MM.1S (cell line): Measurements from ENCODE around the gene DPP6.

Experiments used
- DNase-seq: peaks from one replicate; pipeline ENCODE4 v3.0.0-alpha.2; 2015
- H2AFZ ChIP-seq: fragments of 300-600 bp; sonication (generic); 2 replicates; pipeline ENCODE4 v1.6.0; 2016; ENCODE audit warnings: antibody characterized with exemption, low read length
- H3F3A ChIP-seq: fragments of 300-600 bp; sonication (generic); 2 replicates; pipeline ENCODE4 v1.6.1; 2016; ENCODE audit warnings: mild to moderate bottlenecking, antibody characterized with exemption, low read length, moderate library complexity, mixed read lengths; ENCODE audit not compliant: insufficient read depth
- H3K27ac ChIP-seq: fragments of 300-600 bp; sonication (generic); 2 replicates; pipeline ENCODE4 v1.5.1; 2016; ENCODE audit warnings: mild to moderate bottlenecking, low read length
- H3K27me3 ChIP-seq: fragments of 300-600 bp; sonication (generic); replicated peaks from 2 replicates; pipeline ENCODE4 v1.6.0; 2016; ENCODE audit warnings: low read length; ENCODE audit not compliant: insufficient read depth
- H3K36me3 ChIP-seq: fragments of 300-600 bp; sonication (generic); replicated peaks from 2 replicates; pipeline ENCODE4 v1.6.1; 2016; ENCODE audit warnings: mild to moderate bottlenecking, low read length, mixed read lengths; ENCODE audit not compliant: insufficient read depth
- H3K4me1 ChIP-seq: fragments of 300-600 bp; sonication (generic); 2 replicates; pipeline ENCODE4 v1.6.1; 2016; ENCODE audit warnings: low read length, mixed read lengths
- H3K4me2 ChIP-seq: fragments of 300-600 bp; sonication (generic); 2 replicates; pipeline ENCODE4 v1.6.0; 2016; ENCODE audit warnings: low read depth, low read length
- H3K4me3 ChIP-seq: fragments of 300-600 bp; sonication (generic); 2 replicates; pipeline ENCODE4 v1.5.1; 2016; ENCODE audit warnings: low read length, mixed read lengths
- H3K79me2 ChIP-seq: fragments of 300-600 bp; sonication (generic); 2 replicates; pipeline ENCODE4 v1.6.1; 2016; ENCODE audit warnings: mixed run types, low read length, mixed read lengths
- H3K9ac ChIP-seq: fragments of 300-600 bp; sonication (generic); 2 replicates; pipeline ENCODE4 v1.6.1; 2016; ENCODE audit warnings: low read length, mixed read lengths
- H3K9me2 ChIP-seq: fragments of 300-600 bp; sonication (generic); replicated peaks from 2 replicates; pipeline ENCODE4 v1.6.1; 2016; ENCODE audit warnings: mild to moderate bottlenecking, low read length, mixed read lengths; ENCODE audit not compliant: insufficient read depth
- H3K9me3 ChIP-seq: fragments of 300-600 bp; sonication (generic); replicated peaks from 2 replicates; pipeline ENCODE4 v1.6.1; 2016; ENCODE audit warnings: mild to moderate bottlenecking, low read length, mixed read lengths; ENCODE audit not compliant: insufficient read depth
- H4K20me1 ChIP-seq: fragments of 300-600 bp; sonication (generic); 2 replicates; pipeline ENCODE4 v1.6.1; 2016; ENCODE audit warnings: mild to moderate bottlenecking, low read length, moderate library complexity, mixed read lengths; ENCODE audit not compliant: insufficient read depth
- EZH2 ChIP-seq: fragments of 300-600 bp; sonication (generic); optimal IDR thresholded peaks from 2 replicates; pipeline ENCODE3; 2017; ENCODE audit warnings: low read depth, mild to moderate bottlenecking, antibody characterized with exemption, low read length, mixed read lengths
- EZH2phosphoT487 ChIP-seq: fragments of 300-600 bp; sonication (generic); IDR thresholded peaks from 2 replicates; pipeline ENCODE4 v1.6.1; 2018; ENCODE audit warnings: antibody characterized with exemption, low read length
- TF ChIP-seq, protein P1 (sequence below): fragments of 300-600 bp; sonication (generic); IDR thresholded peaks from 2 replicates; pipeline ENCODE4 v1.5.1; 2016; ENCODE audit warnings: antibody characterized with exemption, low read length, mixed read lengths

Gene DPP6

DNA sequence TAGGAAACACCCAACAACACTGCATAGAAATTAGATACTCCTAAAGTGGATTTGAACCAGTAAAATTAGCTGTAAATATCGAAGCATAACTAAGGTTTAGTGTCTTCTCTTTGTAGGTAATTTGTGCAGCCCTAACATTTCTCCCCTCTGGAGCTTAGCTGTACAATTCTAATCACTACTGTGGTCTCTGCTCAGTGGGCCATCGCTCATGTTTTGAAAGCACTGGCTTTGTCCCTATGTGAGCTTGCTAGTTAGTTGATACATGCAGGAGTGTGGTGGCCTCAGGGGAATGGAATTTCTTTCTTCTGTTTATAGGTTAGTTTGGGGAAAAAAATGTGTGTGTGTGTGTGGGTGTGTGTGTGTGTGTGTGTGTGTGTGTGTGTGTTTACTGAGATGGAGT is 373.1 kb downstream of the DPP6 start:
- no peaks in the 10 kb centered on the region for H3K4me1 ChIP-seq
- no peak overlapping the region for H3K9ac ChIP-seq
- no peak for DNase-seq
- no peaks in the 10 kb centered on the region for H4K20me1 ChIP-seq
- no peak overlapping the region for H3K4me3 ChIP-seq
- H3K9me3 ChIP-seq, result no peaks in the 10 kb centered on the region; the same call in 1 of the 2 replicates
- no peaks in the 10 kb centered on the region for H3K27me3 ChIP-seq
- H3K9me2 ChIP-seq, result no peaks in the 10 kb centered on the region
- no peak overlapping the region for H3K27ac ChIP-seq
- no peaks in the 10 kb centered on the region for H3K79me2 ChIP-seq
- no peaks in the 10 kb centered on the region for H3F3A ChIP-seq
- H2AFZ ChIP-seq, result no peak overlapping the region
- H3K36me3 ChIP-seq, result no peaks in the 10 kb centered on the region
- TF ChIP-seq EZH2phosphoT487 (no peak), EZH2 (no peak)
- TF ChIP-seq, protein P1, sequence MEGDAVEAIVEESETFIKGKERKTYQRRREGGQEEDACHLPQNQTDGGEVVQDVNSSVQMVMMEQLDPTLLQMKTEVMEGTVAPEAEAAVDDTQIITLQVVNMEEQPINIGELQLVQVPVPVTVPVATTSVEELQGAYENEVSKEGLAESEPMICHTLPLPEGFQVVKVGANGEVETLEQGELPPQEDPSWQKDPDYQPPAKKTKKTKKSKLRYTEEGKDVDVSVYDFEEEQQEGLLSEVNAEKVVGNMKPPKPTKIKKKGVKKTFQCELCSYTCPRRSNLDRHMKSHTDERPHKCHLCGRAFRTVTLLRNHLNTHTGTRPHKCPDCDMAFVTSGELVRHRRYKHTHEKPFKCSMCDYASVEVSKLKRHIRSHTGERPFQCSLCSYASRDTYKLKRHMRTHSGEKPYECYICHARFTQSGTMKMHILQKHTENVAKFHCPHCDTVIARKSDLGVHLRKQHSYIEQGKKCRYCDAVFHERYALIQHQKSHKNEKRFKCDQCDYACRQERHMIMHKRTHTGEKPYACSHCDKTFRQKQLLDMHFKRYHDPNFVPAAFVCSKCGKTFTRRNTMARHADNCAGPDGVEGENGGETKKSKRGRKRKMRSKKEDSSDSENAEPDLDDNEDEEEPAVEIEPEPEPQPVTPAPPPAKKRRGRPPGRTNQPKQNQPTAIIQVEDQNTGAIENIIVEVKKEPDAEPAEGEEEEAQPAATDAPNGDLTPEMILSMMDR, result no peak
- no peak overlapping the region for H3K4me2 ChIP-seq

DNA sequence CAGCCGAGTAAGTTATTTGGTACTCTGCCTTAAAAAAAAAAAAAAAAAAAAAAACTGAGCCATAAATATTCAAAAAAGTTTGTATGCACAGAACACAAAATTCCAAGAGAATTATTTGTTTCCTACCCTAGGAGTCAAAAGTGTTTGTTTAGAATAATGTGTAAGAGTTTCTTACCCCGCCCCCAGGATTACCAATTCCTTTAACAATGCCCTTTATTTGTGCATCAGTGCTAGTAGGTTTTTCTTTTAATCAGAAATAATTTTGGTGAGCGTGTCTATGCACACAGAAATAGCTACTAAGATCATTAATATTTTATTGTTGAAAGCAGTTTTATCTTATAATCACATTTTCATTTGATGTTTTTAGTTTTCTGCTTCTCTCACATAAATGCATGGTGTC is 374.6 kb downstream of the DPP6 start:
- H3K36me3 ChIP-seq, result no peaks in the 10 kb centered on the region
- no peak overlapping the region for H3K4me2 ChIP-seq
- TF ChIP-seq EZH2, result no peak
- TF ChIP-seq, protein P1, result no peak
- TF ChIP-seq EZH2phosphoT487, result no peak
- H3F3A ChIP-seq, result no peaks in the 10 kb centered on the region
- H3K4me3 ChIP-seq, result no peak overlapping the region
- H3K9me2 ChIP-seq, result no peaks in the 10 kb centered on the region
- H3K27me3 ChIP-seq, result no peaks in the 10 kb centered on the region
- H3K9me3 ChIP-seq, result no peaks in the 10 kb centered on the region; the same call in 1 of the 2 replicates
- H3K79me2 ChIP-seq, result no peaks in the 10 kb centered on the region
- H4K20me1 ChIP-seq, result no peaks in the 10 kb centered on the region
- H3K4me1 ChIP-seq, result no peaks in the 10 kb centered on the region
- H3K9ac ChIP-seq, result no peak overlapping the region
- no peak overlapping the region for H3K27ac ChIP-seq
- DNase-seq, result no peak
- H2AFZ ChIP-seq, result no peak overlapping the region

DNA sequence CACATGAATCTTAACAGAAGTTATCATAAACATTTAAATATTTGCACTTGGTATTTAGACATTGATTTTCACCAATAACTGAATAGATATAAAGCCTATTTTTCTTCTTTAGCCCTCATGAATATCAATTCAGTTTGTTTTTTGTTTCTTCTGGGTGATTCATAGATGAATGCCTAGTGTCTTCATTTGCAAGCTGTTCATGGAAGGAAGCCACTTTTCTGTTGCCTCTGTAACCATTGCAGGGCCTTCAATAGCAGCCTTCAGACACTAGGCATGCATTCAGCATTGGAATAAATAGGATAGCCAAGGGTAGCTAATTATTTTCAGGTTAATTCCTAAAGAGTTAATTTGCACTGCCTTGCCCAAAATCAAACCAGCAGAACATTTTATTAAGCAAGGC is 375.3 kb downstream of the DPP6 start:
- H3K27me3 ChIP-seq, result no peaks in the 10 kb centered on the region
- H2AFZ ChIP-seq, result no peak overlapping the region
- no peak for DNase-seq
- H3K4me1 ChIP-seq, result no peaks in the 10 kb centered on the region
- H3K4me2 ChIP-seq, result no peak overlapping the region
- no peaks in the 10 kb centered on the region for H3K79me2 ChIP-seq
- no peak overlapping the region for H3K4me3 ChIP-seq
- TF ChIP-seq EZH2, result no peak
- TF ChIP-seq EZH2phosphoT487, result no peak
- TF ChIP-seq, protein P1, result no peak
- no peaks in the 10 kb centered on the region; the same call in 1 of the 2 replicates for H3K9me3 ChIP-seq
- no peaks in the 10 kb centered on the region for H3K36me3 ChIP-seq
- H3F3A ChIP-seq, result no peaks in the 10 kb centered on the region
- no peaks in the 10 kb centered on the region for H4K20me1 ChIP-seq
- no peak overlapping the region for H3K9ac ChIP-seq
- H3K9me2 ChIP-seq, result no peaks in the 10 kb centered on the region
- no peak overlapping the region for H3K27ac ChIP-seq
